ENCODE data around the gene FKBP11. TPM values are rescaled to one million over a fixed set of nuclear protein-coding genes. Genes with fewer than 3 reads are reported as not detected.

FKBP11 gene
- total RNA-seq (2016; rRNA removed; fragmentation: Illumina TruSeq; extraction: Trizol) (6.0 and 15.5 TPM in 2 replicates), polyA plus RNA-seq (2011; rRNA removed) (19.4 and 24.2 TPM in 2 replicates), polyA minus RNA-seq (2011; rRNA and poly(A)+ RNA removed; ENCODE audit: low replicate concordance) (11.0 and 47.3 TPM in 2 replicates), Bru-seq, nascent RNA (percentile 78 among the genes with signal in this experiment), BruChase-seq, experiment 1, labeled RNA remaining after a 6-hour chase (percentile 90 among the genes with signal in this experiment), BruChase-seq, experiment 2, labeled RNA remaining after a 2-hour chase (percentile 89 among the genes with signal in this experiment)
- total RNA-seq (2016; cell fraction: cytosol; rRNA removed; fragmentation: Illumina TruSeq; extraction: Trizol; ENCODE audit: low read depth), result 4.2 and 6.5 TPM in 2 replicates
- 5.5 and 12.8 TPM in 2 replicates for total RNA-seq (2016; cell fraction: insoluble cytoplasmic fraction; rRNA removed; fragmentation: Illumina TruSeq; extraction: Trizol)
- 3.1 and 4.5 TPM in 2 replicates for total RNA-seq (2016; cell fraction: membrane; rRNA removed; fragmentation: Illumina TruSeq; extraction: Trizol)
- total RNA-seq (2016; cell fraction: nucleus; rRNA removed; fragmentation: Illumina TruSeq; extraction: Trizol), result 15.3 and 19.2 TPM in 2 replicates
- 14.4 and 16.8 TPM in 2 replicates for polyA plus RNA-seq (2011; cell fraction: cytosol; rRNA removed)
- polyA plus RNA-seq (2011; cell fraction: nucleus; rRNA removed), result 32.6 and 35.0 TPM in 2 replicates
- polyA plus RNA-seq (2012), result 12.9 and 14.4 TPM in 2 replicates
- 4.6 and 5.1 TPM in 2 replicates for polyA plus RNA-seq (2016; cell fraction: cytosol; fragmentation: Illumina TruSeq; extraction: Trizol; ENCODE audit: low read depth)
- polyA plus RNA-seq (2016; cell fraction: insoluble cytoplasmic fraction; fragmentation: Illumina TruSeq; extraction: Trizol; ENCODE audit: low read depth), result 10.0 and 12.0 TPM in 2 replicates
- 4.5 and 4.9 TPM in 2 replicates for polyA plus RNA-seq (2016; cell fraction: membrane; fragmentation: Illumina TruSeq; extraction: Trizol; ENCODE audit: low read depth)
- 55.0 and 59.9 TPM in 2 replicates for polyA plus RNA-seq (2016; cell fraction: nucleus; fragmentation: Illumina TruSeq; extraction: Trizol; ENCODE audit: insufficient read depth, low read depth)
- polyA minus RNA-seq (2011; cell fraction: cytosol; rRNA and poly(A)+ RNA removed), result 5.6 and 6.8 TPM in 2 replicates
- polyA minus RNA-seq (2011; cell fraction: nucleus; rRNA and poly(A)+ RNA removed), result 10.8 and 15.2 TPM in 2 replicates
- long read RNA-seq, experiment 1, transcript FKBP11-208 (6 exons, 1,030 nt), result major isoform, 7 of 14 reads
- long read RNA-seq, experiment 1, partial matches to known transcripts, result 0 of 14 reads
- long read RNA-seq, experiment 1, other reads (novel, unspliced or antisense), result 3 of 14 reads
- long read RNA-seq, experiment 2, full-length matches to known transcripts, result 33 of 45 reads
- long read RNA-seq, experiment 2, partial matches to known transcripts, result 1 of 45 reads
- long read RNA-seq, experiment 2, other reads (novel, unspliced or antisense), result 11 of 45 reads

- no peak for DNase-seq (ENCODE audit: low spot score)
- ChIA-PET CTCF (ENCODE audit: low intra/inter-chr PET ratio, low total read pairs) (no interaction called here), POLR2A (interaction anchor here (0.8 to 1.1 kb wide), 4 partner anchors 15 to 60 kb away, joined by 3 to 5 read pairs (median 4); partner anchors contain the start of gene ARF3)
- Histone ChIP-seq H4K20me1 (ENCODE audit: insufficient read depth, low read length) (no peaks in the 10 kb centered on the region), H3K36me3 (replicated peaks in 1 of 2; ENCODE audit: control insufficient read depth in 1 of 2, insufficient read depth in 2 of 2, low read length in 2 of 2) (peaks cover 2 to 26% of the 10 kb centered on the region in 2 experiments; a peak in 3 of 5 replicates), H3K4me2 (ENCODE audit: low read depth, low read length) (peak within 1 kb of the TSS; percentile 51), H3K9ac (ENCODE audit: insufficient read depth, low read depth, low read length) (peak within 1 kb of the TSS; percentile 58), H2AFZ (ENCODE audit: low read length) (no peak within 1 kb of the TSS), H3K79me2 (ENCODE audit: insufficient read depth, low read length) (no peaks in the 10 kb centered on the region), H3K4me3 (replicated peaks in 1 of 3; ENCODE audit: insufficient read depth in 1 of 3, low read depth in 2 of 3, low read length in 3 of 3) (peak within 1 kb of the TSS; percentile 50 to 65 (median 59); a peak in 5 of 6 replicates), H3K9me3 (ENCODE audit: low read length) (no peaks in the 10 kb centered on the region), H3K27ac (ENCODE audit: extremely low read length, insufficient read depth, low read length) (peak within 1 kb of the TSS; percentile 46), H3K27me3 (ENCODE audit: control insufficient read depth in 1 of 2, insufficient read depth in 2 of 2, low read length in 2 of 2) (no peaks in the 10 kb centered on the region), H3K4me1 (ENCODE audit: insufficient read depth, low read length) (peaks cover 12% of the 10 kb centered on the region)
- FAIRE-seq, result no peak
- ATAC-seq, result peak; percentile 83
- 90% methylated on average over 30 of the region's 38 CpGs for WGBS (ENCODE audit: low lambda C conversion rate)
- BruUV-seq (replicated peaks), result no TSS peak
- intact Hi-C loops (cut with micrococcal nuclease; ENCODE audit: unreplicated experiment) (no loop called here), in situ Hi-C loops (cut with HindIII; ENCODE audit: extremely low pct_ligation_motif_present, low pct_unique_long_range_greater_than_20kb) (no loop called here)
- TF ChIP-seq IKZF1 (IDR thresholded peaks at IDR 0.05), result no peak
- no peak for TF ChIP-seq MED1 (CRISPR knock-in tag; IDR thresholded peaks at IDR 0.05)
- 0 out of 2 replicates have a peak, but pooled peaks have one; percentile 22 for TF ChIP-seq ZNF609 (CRISPR knock-in tag; IDR thresholded peaks at IDR 0.05; ENCODE audit: borderline replicate concordance)
- peak; percentile 45; the same call in 1 of the 2 replicates for TF ChIP-seq TAF1 (CRISPR knock-in tag; IDR thresholded peaks at IDR 0.05)
- TF ChIP-seq ZMYM3 (CRISPR knock-in tag; IDR thresholded peaks at IDR 0.05), result peak; percentile 44; the same call in 1 of the 2 replicates
- TF ChIP-seq PAXIP1 (CRISPR knock-in tag; conservative IDR thresholded peaks at IDR 0.05), result 0 out of 2 replicates have a peak, but pooled peaks have one; percentile 13
These were observed at the start of gene FKBP11 for GRCh38 chr12:48925304-48926011. TSS of gene FKBP11 (minus strand) at chr12:48925492. CDS start at chr12:48925428, 64 bp downstream.
